Chondrocyte (in vitro differentiated cells): ENCODE results near the gene FCRL3. TPM values are rescaled to one million over a fixed set of nuclear protein-coding genes. Genes with fewer than 3 reads are reported as not detected.
"Not testable (repeated sequence)": the region's sequence is repeated elsewhere in the genome, so short reads cannot be mapped to it uniquely, and the experiment has no call there.

Experiments
- DNase-seq: peaks from one replicate; pipeline ENCODE4 v3.0.0; 2021; ENCODE audit warnings: mixed read lengths, low spot score
- H3K27ac Mint-ChIP-seq: one replicate; pipeline ENCODE4 v1.8.0; 2021; ENCODE audit warnings: mild to moderate bottlenecking, moderate library complexity, mixed read lengths; ENCODE audit not compliant: unreplicated experiment
- H3K27me3 Mint-ChIP-seq: 2 replicates; pipeline ENCODE4 v1.8.0; 2021; ENCODE audit warnings: low read depth, mixed read lengths
- H3K36me3 Mint-ChIP-seq: 2 replicates; pipeline ENCODE4 v1.8.0; 2021; ENCODE audit warnings: low read depth, mixed read lengths
- H3K4me1 Mint-ChIP-seq: 2 replicates; pipeline ENCODE4 v1.8.0; 2021; ENCODE audit warnings: low read depth, mild to moderate bottlenecking, mixed read lengths
- H3K4me3 Mint-ChIP-seq: one replicate; pipeline ENCODE4 v1.8.0; 2021; ENCODE audit warnings: mild to moderate bottlenecking, moderate library complexity, mixed read lengths; ENCODE audit not compliant: unreplicated experiment
- H3K9me3 Mint-ChIP-seq: 2 replicates; pipeline ENCODE4 v1.8.0; 2021; ENCODE audit warnings: low read depth, mixed read lengths
- CTCF ChIP-seq: fragments of 200-600 bp; sonication (generic); IDR thresholded peaks from 2 replicates; pipeline ENCODE4 v1.5.0; 2021; ENCODE audit warnings: antibody characterized with exemption, mild to moderate bottlenecking, moderate library complexity
- long read RNA-seq: library from polyadenylated mRNA; stranded (forward); transcript quantifications from one replicate; pipeline ENCODE4 v2.0.0, GENCODE V29; 2021
- total RNA-seq: library from RNA; stranded (reverse); gene quantifications from 3 replicates; pipeline ENCODE4 v1.2.1, GENCODE V29; 2021

Gene FCRL3
- total RNA-seq, result not detected in 3 replicates
- long read RNA-seq, result 0 reads

- H3K9me3 Mint-ChIP-seq, result no peaks in the 10 kb centered on the region
- peaks cover 29% of the 10 kb centered on the region for H3K27me3 Mint-ChIP-seq
- H3K36me3 Mint-ChIP-seq, result no peaks in the 10 kb centered on the region
These were observed at the start of gene FCRL3 for GRCh38 chr1:157700732-157701131. TSS of gene FCRL3 (minus strand) at chr1:157700769. CDS start at chr1:157700489, 280 bp downstream.

GRCh38 chr1:157748262-157748817, 47.8 kb upstream of the FCRL3 start:
- Mint-ChIP-seq H3K9me3 (no peaks in the 10 kb centered on the region), H3K4me1 (no peaks in the 10 kb centered on the region), H3K27me3 (peaks cover 3% of the 10 kb centered on the region), H3K27ac (no peak overlapping the region), H3K4me3 (no peak overlapping the region), H3K36me3 (no peaks in the 10 kb centered on the region)
- TF ChIP-seq CTCF, result no peak
- no peak for DNase-seq

More at GRCh38 chr1:157700732-157701131, at the start of gene FCRL3:
- H3K4me3 Mint-ChIP-seq, result no peak within 1 kb of the TSS
- no peaks in the 10 kb centered on the region for H3K4me1 Mint-ChIP-seq
- H3K27ac Mint-ChIP-seq, result no peak within 1 kb of the TSS
- no peak for DNase-seq
- no peak for TF ChIP-seq CTCF

DNA sequence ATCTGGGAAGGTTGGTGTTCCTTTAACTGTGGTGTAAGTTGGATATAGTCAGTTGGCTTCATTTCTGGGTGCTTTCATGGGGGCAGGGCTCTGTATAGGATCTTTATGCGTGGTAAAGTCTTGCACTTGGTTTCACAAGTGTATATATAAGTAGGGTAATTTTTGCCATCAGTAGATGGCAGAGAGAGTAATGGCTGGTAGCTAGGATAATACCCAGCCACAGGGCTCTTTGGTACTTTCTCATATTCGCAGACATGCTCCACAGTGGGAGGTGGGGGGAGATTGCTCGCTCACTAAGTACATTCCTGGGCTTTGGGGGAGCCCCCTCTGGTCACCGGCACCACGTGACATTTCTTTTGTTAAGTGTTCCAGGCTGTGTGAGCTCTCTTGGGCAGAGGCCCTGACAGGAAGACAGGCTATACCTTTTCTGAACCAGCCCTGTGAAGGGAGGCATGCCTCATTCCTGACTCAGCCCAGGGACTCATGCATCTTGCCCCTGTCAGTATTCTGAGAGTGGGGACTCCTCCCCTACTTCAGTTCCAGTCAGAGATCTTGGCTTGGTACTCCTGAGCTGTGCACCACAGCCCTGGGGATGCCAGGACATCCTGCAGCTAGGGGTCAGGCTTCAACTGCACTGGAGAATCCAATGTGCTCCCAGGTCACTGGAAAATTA, 38.8 kb upstream of the FCRL3 start:
- TF ChIP-seq CTCF, result no peak
- Mint-ChIP-seq H3K36me3 (no peaks in the 10 kb centered on the region), H3K4me1 (no peaks in the 10 kb centered on the region), H3K27me3 (peaks cover 2% of the 10 kb centered on the region), H3K27ac (no peak overlapping the region), H3K4me3 (no peak overlapping the region), H3K9me3 (no peaks in the 10 kb centered on the region)
- DNase-seq, result no peak

GRCh38 chr1:157735991-157736390, 35.4 kb upstream of the FCRL3 start:
- not testable (repeated sequence) for H3K27ac Mint-ChIP-seq, H3K4me3 Mint-ChIP-seq, H3K36me3 Mint-ChIP-seq, H3K27me3 Mint-ChIP-seq, H3K9me3 Mint-ChIP-seq, H3K4me1 Mint-ChIP-seq, DNase-seq

DNA sequence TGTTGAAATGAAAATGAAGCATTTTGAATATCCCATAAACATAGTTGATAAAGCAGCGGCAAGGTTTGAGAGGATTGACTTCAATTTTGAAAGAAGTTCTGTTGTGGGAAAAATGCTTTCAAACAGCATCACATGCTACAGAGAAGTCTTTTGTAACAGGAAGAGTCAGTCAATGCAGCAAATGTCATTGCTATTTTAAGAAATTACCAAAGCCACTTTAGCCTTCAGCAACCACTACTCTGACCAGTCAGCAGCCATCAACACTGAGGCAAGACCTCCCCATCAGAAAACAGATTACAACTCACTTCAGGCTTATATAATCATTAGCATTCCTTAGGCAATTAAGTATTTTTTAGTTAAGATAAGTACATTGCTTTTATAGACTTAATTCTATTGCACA, 33.8 kb upstream of the FCRL3 start:
- DNase-seq, result no peak
- Mint-ChIP-seq H3K4me1 (no peaks in the 10 kb centered on the region), H3K4me3 (no peak overlapping the region), H3K27ac (no peak overlapping the region), H3K9me3 (peaks cover 7% of the 10 kb centered on the region), H3K36me3 (no peaks in the 10 kb centered on the region), H3K27me3 (peaks cover 2% of the 10 kb centered on the region)
- TF ChIP-seq CTCF, result no peak

GRCh38 chr1:157732755-157733154, 32.2 kb upstream of the FCRL3 start:
- no peak for TF ChIP-seq CTCF
- H3K27ac Mint-ChIP-seq, result no peak overlapping the region

More at GRCh38 chr1:157732755-157733154, 32.2 kb upstream of the FCRL3 start:
- peaks cover 7% of the 10 kb centered on the region for H3K9me3 Mint-ChIP-seq
- H3K27me3 Mint-ChIP-seq, result no peaks in the 10 kb centered on the region
- no peaks in the 10 kb centered on the region for H3K4me1 Mint-ChIP-seq
- no peak overlapping the region for H3K4me3 Mint-ChIP-seq
- no peak for DNase-seq
- no peaks in the 10 kb centered on the region for H3K36me3 Mint-ChIP-seq
